ENCODE results near the gene BCL11A.

Gene BCL11A

GRCh38 chr2:60508339-60508917, 45.0 kb downstream of the BCL11A start:
- Histone ChIP-seq H2BK120ac (ENCODE audit: low read depth, low read length) (no peak overlapping the region), H3K27ac (replicated peaks; ENCODE audit: low read length) (no peak overlapping the region), H4K91ac (ENCODE audit: low read depth, low read length, poor library complexity) (no peak overlapping the region)

DNA sequence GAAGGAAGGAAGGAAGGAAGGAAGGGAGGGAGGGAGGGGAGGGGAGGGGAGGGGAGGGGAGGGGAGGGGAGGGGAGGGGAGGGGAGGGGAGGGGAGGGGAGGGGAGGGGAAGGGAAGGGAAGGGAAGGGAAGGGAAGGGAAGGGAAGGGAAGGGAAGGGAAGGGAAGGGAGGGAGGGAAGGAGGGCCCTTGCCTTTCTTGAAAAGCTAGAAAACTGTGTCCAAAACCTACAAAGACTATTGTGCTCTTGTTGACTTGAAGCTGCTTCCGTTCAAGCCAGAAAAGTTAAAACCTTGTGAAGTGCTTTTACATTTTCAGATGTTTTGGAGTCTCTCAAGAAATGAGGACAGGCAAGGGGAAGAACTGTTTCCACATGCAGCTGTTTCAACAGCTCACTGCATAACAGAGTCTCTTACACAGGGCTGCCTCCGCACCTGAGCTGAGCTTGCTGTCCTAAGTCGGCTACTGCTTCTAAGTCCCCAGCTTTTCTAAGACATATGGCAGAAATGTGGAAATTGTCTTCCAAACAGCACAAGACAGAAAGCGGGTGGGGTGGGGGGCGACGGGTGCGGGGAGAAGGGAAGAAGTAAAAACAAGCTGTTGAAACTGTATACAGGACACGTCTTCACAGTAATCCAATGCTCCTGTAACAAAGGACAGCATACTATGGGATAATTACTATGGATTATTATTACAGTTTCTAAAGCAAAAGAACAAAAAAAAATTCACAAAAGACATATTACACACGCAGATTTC, 46.1 kb downstream of the BCL11A start:
- Histone ChIP-seq H3K4me3 (ENCODE audit: low read length in 2 of 2) (no peak overlapping the region), H3K18ac (ENCODE audit: low read length) (no peak overlapping the region), H3K4ac (ENCODE audit: low read length) (no peak overlapping the region), H3K4me1 (ENCODE audit: control insufficient read depth in 2 of 2, insufficient read depth in 1 of 2, low read depth in 1 of 2, low read length in 2 of 2) (peaks cover 0 to 7% of the 10 kb centered on the region in 2 donors), H2BK15ac (ENCODE audit: low read length) (no peak overlapping the region), H3K27me3 (ENCODE audit: control insufficient read depth in 3 of 3, insufficient read depth in 3 of 3, low read depth in 1 of 3, low read length in 3 of 3) (no peaks in the 10 kb centered on the region), H3K36me3 (replicated peaks in 1 of 2; ENCODE audit: control insufficient read depth in 2 of 2, insufficient read depth in 2 of 2, low read length in 2 of 2) (no peaks in the 10 kb centered on the region), H4K91ac (ENCODE audit: low read depth, low read length, poor library complexity) (no peak overlapping the region), H2BK120ac (ENCODE audit: low read depth, low read length) (no peak overlapping the region), H3K4me2 (ENCODE audit: insufficient read depth, low read length, poor library complexity, severe bottlenecking) (no peak overlapping the region), H3K27ac (replicated peaks; ENCODE audit: low read length) (no peak overlapping the region), H2BK5ac (ENCODE audit: low read length) (no peak overlapping the region), H3K23ac (ENCODE audit: low read depth, low read length, poor library complexity) (no peak overlapping the region), H3K79me1 (ENCODE audit: low read depth, low read length) (no peaks in the 10 kb centered on the region), H3K9me3 (replicated peaks in 1 of 2; ENCODE audit: control insufficient read depth in 2 of 2, insufficient read depth in 1 of 2, low read depth in 1 of 2, low read length in 2 of 2) (no peaks in the 10 kb centered on the region), H4K8ac (ENCODE audit: low read depth, low read length) (no peak overlapping the region), H2AFZ (ENCODE audit: low read length) (no peak overlapping the region), H3K14ac (ENCODE audit: low read length) (no peak overlapping the region), H2BK12ac (ENCODE audit: low read length) (no peak overlapping the region), H3K9ac (ENCODE audit: low read depth, low read length, poor library complexity) (no peak overlapping the region), H2AK5ac (ENCODE audit: low read depth, low read length) (no peak overlapping the region)
- no CpG with 5 or more reads among the region's 9 CpGs for WGBS, 2 donors (ENCODE audit: extremely low coverage in 2 of 2, insufficient read length in 2 of 2, insufficient replicate concordance in 1 of 2)
- no peak for DNase-seq (ENCODE audit: low spot score)

More at GRCh38 chr2:60508339-60508917, 45.0 kb downstream of the BCL11A start:
- Histone ChIP-seq H3K36me3 (replicated peaks in 1 of 2; ENCODE audit: control insufficient read depth in 2 of 2, insufficient read depth in 2 of 2, low read length in 2 of 2) (no peaks in the 10 kb centered on the region), H2BK12ac (ENCODE audit: low read length) (no peak overlapping the region), H3K27me3 (ENCODE audit: control insufficient read depth in 3 of 3, insufficient read depth in 3 of 3, low read depth in 1 of 3, low read length in 3 of 3) (no peaks in the 10 kb centered on the region), H3K9ac (ENCODE audit: low read depth, low read length, poor library complexity) (no peak overlapping the region), H3K4me2 (ENCODE audit: insufficient read depth, low read length, poor library complexity, severe bottlenecking) (no peak overlapping the region), H3K18ac (ENCODE audit: low read length) (peak overlapping the region; percentile 53), H4K8ac (ENCODE audit: low read depth, low read length) (no peak overlapping the region), H3K4me3 (ENCODE audit: low read length in 2 of 2) (no peak overlapping the region), H3K9me3 (replicated peaks in 1 of 2; ENCODE audit: control insufficient read depth in 2 of 2, insufficient read depth in 1 of 2, low read depth in 1 of 2, low read length in 2 of 2) (no peaks in the 10 kb centered on the region), H3K4ac (ENCODE audit: low read length) (no peak overlapping the region), H3K4me1 (ENCODE audit: control insufficient read depth in 2 of 2, insufficient read depth in 1 of 2, low read depth in 1 of 2, low read length in 2 of 2) (peaks cover 0 to 7% of the 10 kb centered on the region in 2 donors), H2AFZ (ENCODE audit: low read length) (no peak overlapping the region), H2BK15ac (ENCODE audit: low read length) (no peak overlapping the region), H2BK5ac (ENCODE audit: low read length) (no peak overlapping the region), H2AK5ac (ENCODE audit: low read depth, low read length) (no peak overlapping the region), H3K79me1 (ENCODE audit: low read depth, low read length) (no peaks in the 10 kb centered on the region), H3K23ac (ENCODE audit: low read depth, low read length, poor library complexity) (no peak overlapping the region), H3K14ac (ENCODE audit: low read length) (no peak overlapping the region)
- no CpG with 5 or more reads among the region's 8 CpGs for WGBS, 2 donors (ENCODE audit: extremely low coverage in 2 of 2, insufficient read length in 2 of 2, insufficient replicate concordance in 1 of 2)
- no peak for DNase-seq (ENCODE audit: low spot score)

- WGBS, 2 donors (ENCODE audit: extremely low coverage in 2 of 2, insufficient read length in 2 of 2, insufficient replicate concordance in 1 of 2): no CpG with 5 or more reads among the region's 4 CpGs
- no peak overlapping the region for H3K4me3 ChIP-seq (ENCODE audit: low read length in 2 of 2)
These were observed 47.6 kb downstream of the BCL11A start for GRCh38 chr2:60505880-60506260.

GRCh38 chr2:60505240-60505879, 48.1 kb downstream of the BCL11A start:
- H3K18ac ChIP-seq (ENCODE audit: low read length): no peak overlapping the region
- H4K91ac ChIP-seq (ENCODE audit: low read depth, low read length, poor library complexity): no peak overlapping the region
- DNase-seq (ENCODE audit: low spot score): no peak
- no peaks in the 10 kb centered on the region for H3K9me3 ChIP-seq (replicated peaks in 1 of 2; ENCODE audit: control insufficient read depth in 2 of 2, insufficient read depth in 1 of 2, low read depth in 1 of 2, low read length in 2 of 2)
- H2BK12ac ChIP-seq (ENCODE audit: low read length): no peak overlapping the region
- H3K36me3 ChIP-seq (replicated peaks in 1 of 2; ENCODE audit: control insufficient read depth in 2 of 2, insufficient read depth in 2 of 2, low read length in 2 of 2): no peaks in the 10 kb centered on the region
- no peak overlapping the region for H2BK15ac ChIP-seq (ENCODE audit: low read length)
- H3K79me1 ChIP-seq (ENCODE audit: low read depth, low read length): no peaks in the 10 kb centered on the region
- no peak overlapping the region for H3K4me3 ChIP-seq (ENCODE audit: low read length in 2 of 2)
- H3K14ac ChIP-seq (ENCODE audit: low read length): no peak overlapping the region
- H3K4me2 ChIP-seq (ENCODE audit: insufficient read depth, low read length, poor library complexity, severe bottlenecking): no peak overlapping the region
- no peak overlapping the region for H4K8ac ChIP-seq (ENCODE audit: low read depth, low read length)
- no CpG with 5 or more reads among the region's 10 CpGs for WGBS, 2 donors (ENCODE audit: extremely low coverage in 2 of 2, insufficient read length in 2 of 2, insufficient replicate concordance in 1 of 2)
- H3K27me3 ChIP-seq (ENCODE audit: control insufficient read depth in 3 of 3, insufficient read depth in 3 of 3, low read depth in 1 of 3, low read length in 3 of 3): no peaks in the 10 kb centered on the region
- H3K4me1 ChIP-seq (ENCODE audit: control insufficient read depth in 2 of 2, insufficient read depth in 1 of 2, low read depth in 1 of 2, low read length in 2 of 2): peaks cover 0 to 7% of the 10 kb centered on the region in 2 donors
- no peak overlapping the region for H2BK5ac ChIP-seq (ENCODE audit: low read length)
- H3K4ac ChIP-seq (ENCODE audit: low read length): no peak overlapping the region
- H2AFZ ChIP-seq (ENCODE audit: low read length): no peak overlapping the region
- no peak overlapping the region for H3K23ac ChIP-seq (ENCODE audit: low read depth, low read length, poor library complexity)
- H3K9ac ChIP-seq (ENCODE audit: low read depth, low read length, poor library complexity): no peak overlapping the region
- H3K27ac ChIP-seq (replicated peaks; ENCODE audit: low read length): no peak overlapping the region
- no peak overlapping the region for H2AK5ac ChIP-seq (ENCODE audit: low read depth, low read length)
- H2BK120ac ChIP-seq (ENCODE audit: low read depth, low read length): no peak overlapping the region

More at GRCh38 chr2:60505880-60506260, 47.6 kb downstream of the BCL11A start:
- no peak overlapping the region for H2BK5ac ChIP-seq (ENCODE audit: low read length)
- H4K91ac ChIP-seq (ENCODE audit: low read depth, low read length, poor library complexity): no peak overlapping the region
- no peak overlapping the region for H2BK15ac ChIP-seq (ENCODE audit: low read length)
- no peak overlapping the region for H3K27ac ChIP-seq (replicated peaks; ENCODE audit: low read length)
- H2BK120ac ChIP-seq (ENCODE audit: low read depth, low read length): no peak overlapping the region
- no peak overlapping the region for H4K8ac ChIP-seq (ENCODE audit: low read depth, low read length)
- H3K9ac ChIP-seq (ENCODE audit: low read depth, low read length, poor library complexity): no peak overlapping the region
- peak overlapping the region; percentile 57 for H3K18ac ChIP-seq (ENCODE audit: low read length)
- no peaks in the 10 kb centered on the region for H3K9me3 ChIP-seq (replicated peaks in 1 of 2; ENCODE audit: control insufficient read depth in 2 of 2, insufficient read depth in 1 of 2, low read depth in 1 of 2, low read length in 2 of 2)
- H3K14ac ChIP-seq (ENCODE audit: low read length): no peak overlapping the region
- no peaks in the 10 kb centered on the region for H3K79me1 ChIP-seq (ENCODE audit: low read depth, low read length)
- H3K4me1 ChIP-seq (ENCODE audit: control insufficient read depth in 2 of 2, insufficient read depth in 1 of 2, low read depth in 1 of 2, low read length in 2 of 2): peaks cover 0 to 7% of the 10 kb centered on the region in 2 donors
- no peak overlapping the region for H2BK12ac ChIP-seq (ENCODE audit: low read length)
- H3K4me2 ChIP-seq (ENCODE audit: insufficient read depth, low read length, poor library complexity, severe bottlenecking): no peak overlapping the region
- H3K23ac ChIP-seq (ENCODE audit: low read depth, low read length, poor library complexity): no peak overlapping the region
- H2AFZ ChIP-seq (ENCODE audit: low read length): no peak overlapping the region
- H3K27me3 ChIP-seq (ENCODE audit: control insufficient read depth in 3 of 3, insufficient read depth in 3 of 3, low read depth in 1 of 3, low read length in 3 of 3): no peaks in the 10 kb centered on the region
- no peak overlapping the region for H2AK5ac ChIP-seq (ENCODE audit: low read depth, low read length)
- no peaks in the 10 kb centered on the region for H3K36me3 ChIP-seq (replicated peaks in 1 of 2; ENCODE audit: control insufficient read depth in 2 of 2, insufficient read depth in 2 of 2, low read length in 2 of 2)
- DNase-seq (ENCODE audit: low spot score): no peak
- no peak overlapping the region for H3K4ac ChIP-seq (ENCODE audit: low read length)
